Measurements from ENCODE around the gene CAV1.

DNA sequence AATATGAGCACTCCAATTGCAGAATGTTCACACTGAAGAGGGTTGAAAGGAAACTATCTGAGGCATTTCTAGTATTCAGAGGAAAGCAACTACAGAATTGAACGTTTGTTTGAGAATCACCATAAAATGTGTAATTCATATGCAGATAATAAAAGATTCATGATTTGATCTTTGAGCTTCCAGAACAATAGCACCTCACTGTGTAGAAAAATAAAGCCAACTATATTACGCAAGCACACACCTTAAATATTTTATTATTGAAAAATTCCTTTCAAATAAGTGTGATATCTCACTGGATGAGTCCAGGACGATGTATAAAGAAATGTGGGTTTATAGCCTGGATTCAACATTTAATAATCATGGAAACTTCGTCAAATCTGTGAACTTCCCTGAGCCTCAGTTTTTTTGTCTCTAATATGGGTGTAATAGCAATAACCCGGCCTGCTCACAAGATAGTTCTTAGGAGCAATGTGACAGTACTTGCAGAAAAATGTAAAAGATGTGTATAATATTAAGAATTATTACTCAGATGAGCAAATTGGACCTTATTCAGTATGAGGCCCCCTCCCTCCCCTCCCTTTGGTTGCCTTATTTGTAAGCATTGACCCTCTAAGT, 36.8 kb upstream of the CAV1 start:
- TF ChIP-seq, protein P1, sequence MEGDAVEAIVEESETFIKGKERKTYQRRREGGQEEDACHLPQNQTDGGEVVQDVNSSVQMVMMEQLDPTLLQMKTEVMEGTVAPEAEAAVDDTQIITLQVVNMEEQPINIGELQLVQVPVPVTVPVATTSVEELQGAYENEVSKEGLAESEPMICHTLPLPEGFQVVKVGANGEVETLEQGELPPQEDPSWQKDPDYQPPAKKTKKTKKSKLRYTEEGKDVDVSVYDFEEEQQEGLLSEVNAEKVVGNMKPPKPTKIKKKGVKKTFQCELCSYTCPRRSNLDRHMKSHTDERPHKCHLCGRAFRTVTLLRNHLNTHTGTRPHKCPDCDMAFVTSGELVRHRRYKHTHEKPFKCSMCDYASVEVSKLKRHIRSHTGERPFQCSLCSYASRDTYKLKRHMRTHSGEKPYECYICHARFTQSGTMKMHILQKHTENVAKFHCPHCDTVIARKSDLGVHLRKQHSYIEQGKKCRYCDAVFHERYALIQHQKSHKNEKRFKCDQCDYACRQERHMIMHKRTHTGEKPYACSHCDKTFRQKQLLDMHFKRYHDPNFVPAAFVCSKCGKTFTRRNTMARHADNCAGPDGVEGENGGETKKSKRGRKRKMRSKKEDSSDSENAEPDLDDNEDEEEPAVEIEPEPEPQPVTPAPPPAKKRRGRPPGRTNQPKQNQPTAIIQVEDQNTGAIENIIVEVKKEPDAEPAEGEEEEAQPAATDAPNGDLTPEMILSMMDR (conservative IDR thresholded peaks at IDR 0.05): no peak
- TF ChIP-seq ZFX (IDR thresholded peaks at IDR 0.05): no peak
